Muscle layer of colon (tissue), 2 donors: ENCODE data around the gene TEKT5.
"Not testable (repeated sequence)": the region's sequence is repeated elsewhere in the genome, so short reads cannot be mapped to it uniquely, and the experiment has no call there.

Experiments
- H3K27ac ChIP-seq: one replicate; pipeline ENCODE4 v1.7.0; 2013; ENCODE audit warnings: low read depth, mild to moderate bottlenecking, low read length, moderate library complexity
- H3K27me3 ChIP-seq, 2 donors: one replicate each; pipeline ENCODE4 v1.7.0; 2013; ENCODE audit warnings: low read length in 2 of 2, mild to moderate bottlenecking in 2 of 2; ENCODE audit not compliant: insufficient read depth in 2 of 2, control insufficient read depth in 1 of 2
- H3K36me3 ChIP-seq: one replicate; pipeline ENCODE4 v1.7.0; 2013; ENCODE audit warnings: mild to moderate bottlenecking, low read length; ENCODE audit not compliant: insufficient read depth
- H3K4me1 ChIP-seq: one replicate; pipeline ENCODE4 v1.7.0; 2013; ENCODE audit warnings: mild to moderate bottlenecking, low read length; ENCODE audit not compliant: insufficient read depth
- H3K4me3 ChIP-seq, 2 donors: one replicate each; pipeline ENCODE4 v1.7.0; 2013; ENCODE audit warnings: low read length in 2 of 2, low read depth in 1 of 2, mild to moderate bottlenecking in 1 of 2, moderate library complexity in 1 of 2
- H3K9ac ChIP-seq: one replicate; pipeline ENCODE4 v1.7.0; 2013; ENCODE audit warnings: low read length
- H3K9me3 ChIP-seq: one replicate; pipeline ENCODE4 v1.7.0; 2013; ENCODE audit warnings: mild to moderate bottlenecking, low read length
- donor health status: abdominal sarcoma.
- donor health status: Adenocarcinoma of cecum.

The TEKT5 gene

DNA sequence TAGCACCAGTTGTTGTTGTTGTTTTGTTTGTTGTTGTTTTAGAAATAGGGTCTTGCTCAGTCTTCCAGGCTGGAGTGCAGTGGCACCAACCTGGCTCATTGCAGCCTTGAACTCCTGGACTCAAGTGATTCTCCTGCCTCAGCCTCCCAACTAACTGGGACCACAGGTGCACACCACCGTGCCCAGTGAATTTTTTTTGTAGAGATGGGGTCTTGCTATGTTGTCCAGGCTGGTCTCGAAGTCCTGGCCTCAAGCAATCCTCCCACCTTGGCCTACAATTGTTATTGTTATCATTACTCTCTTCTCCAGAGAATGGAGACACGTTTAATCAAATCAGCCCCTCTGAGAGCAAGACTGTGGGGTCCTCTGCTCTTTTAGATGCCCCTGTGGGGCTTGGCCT is 71.7 kb downstream of the TEKT5 start:
- Histone ChIP-seq H3K27ac (no peak overlapping the region), H3K9ac (no peak overlapping the region), H3K4me3 (no peak overlapping the region), H3K9me3 (no peaks in the 10 kb centered on the region), H3K4me1 (peaks cover 13% of the 10 kb centered on the region), H3K36me3 (no peaks in the 10 kb centered on the region), H3K27me3 (no peaks in the 10 kb centered on the region)

DNA sequence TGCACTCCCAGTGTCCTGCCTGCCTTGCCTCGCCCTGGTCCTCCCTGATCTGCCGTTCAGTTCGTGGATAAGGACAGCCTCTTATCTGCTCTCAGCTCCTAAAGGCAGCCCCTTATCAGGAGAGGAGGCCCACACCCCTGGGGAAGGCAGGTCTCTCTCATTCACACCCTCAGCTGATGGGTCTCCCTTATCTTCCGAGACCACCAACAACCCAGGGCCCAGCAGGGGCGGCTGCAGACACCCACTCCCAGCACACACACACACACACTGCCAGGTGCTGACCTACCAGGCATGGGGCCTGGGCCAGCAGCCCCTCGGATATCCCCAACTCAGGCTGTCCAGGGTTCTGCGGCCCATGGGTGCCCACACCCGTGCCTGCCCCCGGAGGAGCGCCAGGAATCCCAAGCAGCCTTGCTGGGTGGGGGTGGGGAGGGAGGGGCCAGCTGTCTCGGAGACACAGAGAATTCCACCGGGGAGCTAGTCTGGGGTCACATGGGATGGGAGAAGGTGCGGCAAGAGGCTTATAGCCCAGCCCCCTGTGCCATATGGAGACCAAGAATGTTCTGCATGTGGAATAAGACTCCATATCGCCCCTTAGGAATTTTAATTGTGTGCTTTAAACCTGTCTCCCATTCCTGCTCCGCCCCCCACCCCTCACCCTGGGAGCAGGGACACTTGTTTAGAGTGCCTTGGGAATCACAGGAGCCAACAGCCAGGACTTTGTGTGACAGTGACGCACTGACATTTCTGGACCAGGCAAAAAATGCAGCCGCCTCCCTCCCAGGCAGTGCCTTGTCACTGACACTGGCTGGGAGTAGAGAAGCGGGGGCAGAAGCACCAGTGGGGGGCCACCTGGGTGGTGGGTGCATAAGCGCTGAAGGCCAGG is 72.5 kb downstream of the TEKT5 start:
- Histone ChIP-seq H3K27ac (no peak overlapping the region), H3K4me1 (peaks cover 19% of the 10 kb centered on the region), H3K9me3 (no peaks in the 10 kb centered on the region), H3K4me3 (no peak overlapping the region), H3K36me3 (no peaks in the 10 kb centered on the region), H3K9ac (no peak overlapping the region), H3K27me3 (no peaks in the 10 kb centered on the region)

DNA sequence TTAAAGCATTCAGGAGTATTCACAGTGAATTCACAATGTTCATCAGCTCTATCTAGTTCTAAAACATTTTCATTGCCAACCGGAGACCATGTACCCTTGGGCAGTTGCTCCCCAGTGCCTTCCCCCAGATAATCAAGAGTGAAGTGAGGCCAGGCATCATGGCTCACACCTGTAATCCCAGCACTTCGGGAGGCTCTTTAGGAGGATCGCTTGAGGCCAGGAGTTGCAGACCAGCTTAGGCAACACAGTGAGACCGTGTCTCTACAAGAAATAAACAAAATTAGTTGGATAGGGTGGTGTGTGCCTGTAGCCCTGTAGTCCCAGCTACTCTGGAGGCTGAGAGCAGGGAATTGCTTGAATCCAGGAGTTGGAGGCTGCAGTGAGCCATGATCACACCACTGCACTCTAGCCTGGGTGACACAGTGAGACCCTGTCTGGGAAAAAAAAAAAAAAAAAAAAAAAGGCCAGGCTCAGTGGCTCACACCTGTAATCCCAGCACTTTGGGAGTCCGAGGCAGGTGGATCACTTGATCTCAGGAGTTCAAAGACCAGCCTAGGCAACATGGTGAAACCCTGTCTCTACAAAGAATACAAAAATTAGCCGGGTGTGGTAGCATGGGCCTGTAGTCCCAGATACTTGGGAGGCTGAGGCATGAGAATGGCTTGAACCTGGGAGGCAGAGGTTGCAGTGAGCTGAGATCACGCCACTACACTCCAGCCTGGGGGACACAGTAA is 73.3 kb downstream of the TEKT5 start:
- H3K4me3 ChIP-seq, H3K9ac ChIP-seq, H3K36me3 ChIP-seq, H3K9me3 ChIP-seq, H3K27me3 ChIP-seq, H3K27ac ChIP-seq: not testable (repeated sequence)
- peaks cover 26% of the 10 kb centered on the region for H3K4me1 ChIP-seq

DNA sequence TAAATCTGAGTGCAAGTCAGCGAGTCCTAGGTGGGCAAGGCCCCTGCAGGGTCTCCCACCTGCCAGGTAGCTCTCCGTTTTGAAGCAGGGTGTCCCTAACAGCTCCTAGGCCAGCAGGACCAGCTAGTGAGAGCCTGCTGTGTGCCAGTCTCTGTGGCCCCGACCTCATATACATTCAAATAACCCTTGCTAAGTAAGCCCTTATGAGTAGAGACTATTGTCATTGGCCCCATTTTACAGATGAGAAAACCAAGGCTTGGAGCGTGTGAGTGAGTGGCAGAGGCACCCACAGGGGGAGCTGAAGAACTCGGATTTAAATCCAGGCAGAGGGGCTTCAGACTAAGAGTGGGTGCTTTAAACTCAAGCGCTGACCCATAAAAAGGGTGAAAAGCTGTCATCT is 74.6 kb downstream of the TEKT5 start:
- Histone ChIP-seq H3K9ac (no peak overlapping the region), H3K9me3 (no peaks in the 10 kb centered on the region), H3K4me3 (no peak overlapping the region), H3K4me1 (peaks cover 26% of the 10 kb centered on the region), H3K27ac (no peak overlapping the region), H3K36me3 (no peaks in the 10 kb centered on the region), H3K27me3 (no peaks in the 10 kb centered on the region)

DNA sequence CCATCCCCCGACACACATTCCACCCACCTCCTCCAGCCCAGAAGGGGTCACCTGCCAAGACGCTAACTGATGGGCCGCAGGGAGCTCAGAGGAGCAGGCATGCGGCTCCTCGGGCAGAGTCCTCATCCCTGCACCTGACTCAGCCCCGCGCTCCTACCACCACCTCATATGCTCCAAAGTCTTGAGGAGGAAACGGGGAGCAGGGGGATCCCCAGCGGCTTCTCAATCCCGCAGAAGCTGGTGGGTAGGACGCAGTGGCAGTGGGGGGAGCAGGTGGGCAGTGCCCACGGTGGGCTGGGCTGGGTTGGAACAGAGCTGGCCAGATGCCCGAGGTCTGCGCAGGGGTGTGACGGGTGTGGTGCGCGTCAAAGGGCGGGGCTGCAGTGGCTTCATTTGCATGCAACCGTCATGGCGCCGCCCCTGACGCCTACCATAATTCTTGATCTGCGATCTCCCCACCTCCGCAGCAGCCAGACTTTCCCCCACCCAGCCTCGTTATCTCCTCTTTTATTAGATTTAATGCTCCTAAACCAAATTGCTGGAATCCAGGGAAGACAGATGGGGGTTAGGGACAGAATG is 75.4 kb downstream of the TEKT5 start:
- Histone ChIP-seq H3K4me3 (peak overlapping the region in 1 of 2 donors; percentile 10), H3K9me3 (no peaks in the 10 kb centered on the region), H3K4me1 (peaks cover 26% of the 10 kb centered on the region), H3K9ac (no peak overlapping the region), H3K27me3 (no peaks in the 10 kb centered on the region), H3K36me3 (no peaks in the 10 kb centered on the region), H3K27ac (no peak overlapping the region)

DNA sequence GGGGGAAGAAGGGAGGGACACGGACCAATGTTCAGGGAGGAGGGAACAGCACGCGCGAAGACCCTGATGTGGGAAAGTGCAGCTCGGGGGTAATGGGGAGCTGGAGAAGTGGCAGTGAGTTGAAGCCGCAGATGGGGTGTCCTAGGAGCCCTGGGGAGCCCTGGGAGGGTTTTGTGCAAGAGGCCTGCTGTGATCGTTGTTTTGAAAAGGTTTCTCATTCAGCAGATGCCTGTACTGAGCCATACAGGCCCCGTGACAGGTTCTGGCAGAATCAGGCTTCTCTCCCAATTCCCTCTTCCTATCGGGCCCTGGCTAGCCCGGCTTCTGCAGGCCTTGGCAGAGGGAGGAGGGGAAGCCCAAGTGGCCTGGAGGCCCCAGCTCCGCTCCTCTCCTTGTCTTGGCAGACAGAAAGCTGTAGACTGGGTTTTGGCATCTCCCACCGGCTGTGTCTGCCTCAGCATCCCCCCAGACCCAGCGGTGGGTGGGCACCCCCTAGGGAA is 76.0 kb downstream of the TEKT5 start:
- Histone ChIP-seq H3K4me1 (peaks cover 26% of the 10 kb centered on the region), H3K4me3 (peak overlapping the region in 1 of 2 donors; percentile 10), H3K27ac (no peak overlapping the region), H3K9me3 (no peaks in the 10 kb centered on the region), H3K27me3 (no peaks in the 10 kb centered on the region), H3K9ac (no peak overlapping the region), H3K36me3 (no peaks in the 10 kb centered on the region)

DNA sequence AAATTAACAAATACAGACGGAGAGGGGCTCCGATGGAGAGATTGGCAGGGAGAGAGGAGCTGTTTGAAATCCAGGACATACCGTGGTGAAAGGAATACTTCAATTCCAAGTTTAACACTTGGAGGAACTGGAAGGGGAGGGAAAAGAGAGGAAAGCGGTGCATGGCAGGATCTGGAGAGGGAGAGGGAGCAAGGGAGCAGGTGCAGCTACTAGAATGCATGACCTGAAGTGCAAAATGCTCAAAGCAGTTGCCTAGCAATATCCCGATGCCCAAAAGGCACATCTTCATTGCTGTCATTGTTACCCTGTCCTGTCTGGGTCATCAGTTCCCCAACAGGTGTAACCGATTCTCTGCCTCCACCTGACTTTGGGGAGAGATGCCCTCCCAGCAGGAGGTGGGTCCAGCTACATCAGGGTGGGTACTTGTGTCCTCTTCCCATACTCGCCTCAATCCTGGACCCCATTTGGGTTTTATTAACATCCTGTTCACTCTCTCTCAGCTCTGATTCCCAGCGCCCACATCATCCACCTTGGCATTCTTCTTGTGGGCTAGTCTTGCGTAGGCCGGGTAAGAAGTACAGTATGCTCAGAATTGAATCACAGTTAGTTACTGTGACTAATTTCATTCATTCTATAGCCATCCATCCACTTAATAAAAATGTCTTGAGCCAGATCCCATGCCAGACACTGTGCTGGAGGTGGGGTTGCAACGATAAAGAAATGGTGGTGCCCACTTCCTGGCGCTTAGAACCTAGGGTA is 76.9 kb downstream of the TEKT5 start:
- Histone ChIP-seq H3K4me3 (no peak overlapping the region), H3K9me3 (no peaks in the 10 kb centered on the region), H3K4me1 (peaks cover 26% of the 10 kb centered on the region), H3K27ac (no peak overlapping the region), H3K36me3 (no peaks in the 10 kb centered on the region), H3K27me3 (no peaks in the 10 kb centered on the region), H3K9ac (no peak overlapping the region)

DNA sequence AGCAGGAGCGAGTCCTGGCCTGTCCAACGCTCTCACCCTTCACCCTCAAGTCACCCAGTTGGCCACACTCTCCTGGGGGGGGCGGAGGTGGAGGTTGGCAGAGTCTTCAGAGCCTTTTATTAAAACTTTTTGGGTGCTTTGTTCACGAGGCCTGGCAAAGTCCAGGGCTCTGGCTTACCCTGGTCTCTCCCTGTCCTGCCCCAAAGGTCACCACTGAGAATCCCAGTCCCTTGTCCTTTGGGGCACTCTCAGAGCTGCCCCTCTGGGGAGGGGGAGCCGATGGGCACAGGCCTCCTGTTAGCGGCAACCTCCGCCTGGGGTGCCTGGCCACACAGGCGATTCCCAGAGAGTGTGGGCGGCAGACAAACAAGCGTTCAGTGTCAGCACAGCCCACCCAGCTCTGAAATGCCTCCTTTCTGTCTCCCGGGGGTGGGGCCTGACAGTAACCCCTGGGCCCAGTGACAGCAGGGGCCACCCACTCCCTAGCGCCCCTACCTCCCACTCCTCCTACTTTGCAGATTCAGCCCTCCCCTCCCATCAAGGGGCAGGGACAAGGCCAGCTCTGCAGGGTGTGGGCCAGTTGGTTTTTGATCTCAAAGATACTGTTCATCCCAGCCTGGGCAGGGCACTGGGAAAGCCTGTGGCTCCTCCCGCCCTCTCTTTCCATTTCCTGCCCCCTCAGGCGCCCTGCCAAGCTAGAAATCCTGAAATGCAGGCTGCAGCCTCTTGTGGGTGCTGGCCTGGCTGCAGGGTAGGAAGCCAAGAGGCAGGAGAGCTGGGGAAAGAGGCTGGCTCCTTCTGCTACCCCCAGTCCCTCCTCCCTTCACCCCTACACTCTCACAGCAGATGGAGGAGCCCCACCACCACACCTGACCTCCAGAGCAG is 77.7 kb downstream of the TEKT5 start:
- H3K4me3 ChIP-seq = no peak overlapping the region
- peaks cover 26% of the 10 kb centered on the region for H3K4me1 ChIP-seq
- H3K9me3 ChIP-seq = no peaks in the 10 kb centered on the region
- H3K9ac ChIP-seq = no peak overlapping the region
- H3K36me3 ChIP-seq = no peaks in the 10 kb centered on the region
- H3K27ac ChIP-seq = no peak overlapping the region
- no peaks in the 10 kb centered on the region for H3K27me3 ChIP-seq

DNA sequence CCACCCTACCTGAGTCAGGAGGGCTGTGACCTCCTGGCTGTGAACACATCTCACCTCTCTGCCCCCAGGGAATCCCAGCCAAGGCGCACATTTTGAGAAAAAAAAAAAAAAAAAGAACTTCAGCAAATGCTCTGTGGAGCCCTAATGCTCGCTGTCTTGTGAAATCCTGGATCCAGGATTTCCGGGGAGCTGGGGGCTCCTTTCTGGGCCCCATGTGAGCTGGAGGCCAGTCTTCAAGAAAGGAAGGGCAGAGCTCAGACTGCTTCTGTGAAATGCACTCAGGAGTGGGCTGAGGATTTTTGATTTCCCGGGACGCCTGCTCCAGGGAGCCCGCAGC is 78.3 kb downstream of the TEKT5 start:
- Histone ChIP-seq H3K9ac (no peak overlapping the region), H3K9me3 (no peaks in the 10 kb centered on the region), H3K4me3 (no peak overlapping the region), H3K27me3 (no peaks in the 10 kb centered on the region), H3K27ac (no peak overlapping the region), H3K4me1 (peaks cover 26% of the 10 kb centered on the region), H3K36me3 (no peaks in the 10 kb centered on the region)

DNA sequence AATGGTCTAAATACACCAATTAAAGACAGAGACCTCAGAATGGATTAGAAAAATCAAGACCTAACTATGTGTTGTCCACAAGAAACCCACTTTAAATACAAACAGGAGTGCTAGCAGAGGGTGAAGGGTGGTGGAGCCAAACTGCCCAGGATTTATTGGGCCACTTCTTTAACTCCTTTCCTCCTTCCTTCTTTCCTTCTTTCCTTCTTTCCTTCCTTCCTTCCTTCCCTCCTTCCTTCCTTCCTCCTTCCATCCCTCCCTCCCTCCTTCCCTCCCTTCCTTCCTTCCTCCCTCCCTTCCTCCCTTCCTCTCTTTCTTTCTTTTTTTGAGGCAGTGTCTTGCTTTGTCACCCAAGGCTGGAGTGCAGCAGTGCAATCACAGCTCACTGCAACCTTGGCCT is 80.0 kb downstream of the TEKT5 start:
- no peak overlapping the region for H3K9ac ChIP-seq
- no peaks in the 10 kb centered on the region for H3K36me3 ChIP-seq
- H3K27me3 ChIP-seq = no peaks in the 10 kb centered on the region
- no peaks in the 10 kb centered on the region for H3K9me3 ChIP-seq
- H3K4me3 ChIP-seq = no peak overlapping the region
- no peak overlapping the region for H3K27ac ChIP-seq
- H3K4me1 ChIP-seq = peaks cover 23% of the 10 kb centered on the region
